ENCODE data around the gene SMU1. TPM values are rescaled to one million over a fixed set of nuclear protein-coding genes. Genes with fewer than 3 reads are reported as not detected.

SMU1 gene
- total RNA-seq, 1 experiment from 2014 or later, result 14.5 TPM

- no peak for DNase-seq
- Histone ChIP-seq H3K27me3 (ENCODE audit: insufficient read depth, low read depth) (no peaks in the 10 kb centered on the region), H4K20me1 (ENCODE audit: insufficient read depth) (no peaks in the 10 kb centered on the region), H3K36me3 (ENCODE audit: low read depth) (no peaks in the 10 kb centered on the region), H3K9me2 (ENCODE audit: insufficient read depth) (no peaks in the 10 kb centered on the region), H3K27ac (no peak overlapping the region), H3K4me1 (replicated peaks; ENCODE audit: insufficient read depth) (peaks cover 19% of the 10 kb centered on the region), H2AFZ (no peak overlapping the region), H3K79me2 (ENCODE audit: low read depth) (no peaks in the 10 kb centered on the region), H3F3A (ENCODE audit: insufficient read depth, low read depth) (peaks cover 6% of the 10 kb centered on the region; the same call in 1 of the 2 replicates), H3K4me3 (no peak overlapping the region), H3K4me2 (no peak overlapping the region), H3K9me3 (ENCODE audit: insufficient read depth, low read depth) (no peaks in the 10 kb centered on the region)
- intact Hi-C loops (cut with micrococcal nuclease; ENCODE audit: unreplicated experiment), result no loop called here
- TF ChIP-seq EZH2 (IDR thresholded peaks at IDR 0.05; ENCODE audit: low read depth), result no peak
- TF ChIP-seq, protein P1, sequence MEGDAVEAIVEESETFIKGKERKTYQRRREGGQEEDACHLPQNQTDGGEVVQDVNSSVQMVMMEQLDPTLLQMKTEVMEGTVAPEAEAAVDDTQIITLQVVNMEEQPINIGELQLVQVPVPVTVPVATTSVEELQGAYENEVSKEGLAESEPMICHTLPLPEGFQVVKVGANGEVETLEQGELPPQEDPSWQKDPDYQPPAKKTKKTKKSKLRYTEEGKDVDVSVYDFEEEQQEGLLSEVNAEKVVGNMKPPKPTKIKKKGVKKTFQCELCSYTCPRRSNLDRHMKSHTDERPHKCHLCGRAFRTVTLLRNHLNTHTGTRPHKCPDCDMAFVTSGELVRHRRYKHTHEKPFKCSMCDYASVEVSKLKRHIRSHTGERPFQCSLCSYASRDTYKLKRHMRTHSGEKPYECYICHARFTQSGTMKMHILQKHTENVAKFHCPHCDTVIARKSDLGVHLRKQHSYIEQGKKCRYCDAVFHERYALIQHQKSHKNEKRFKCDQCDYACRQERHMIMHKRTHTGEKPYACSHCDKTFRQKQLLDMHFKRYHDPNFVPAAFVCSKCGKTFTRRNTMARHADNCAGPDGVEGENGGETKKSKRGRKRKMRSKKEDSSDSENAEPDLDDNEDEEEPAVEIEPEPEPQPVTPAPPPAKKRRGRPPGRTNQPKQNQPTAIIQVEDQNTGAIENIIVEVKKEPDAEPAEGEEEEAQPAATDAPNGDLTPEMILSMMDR (conservative IDR thresholded peaks at IDR 0.05), result no peak
- ChIA-PET POLR2A (ENCODE audit: unreplicated experiment) (no interaction called here), CTCF (no interaction called here)
- no TSS peak for BruUV-seq (replicated peaks)
These were observed 35.2 kb upstream of the SMU1 start for GRCh38 chr9:33111631-33112030.

- DNase-seq, result no peak
- no TSS peak for BruUV-seq (replicated peaks)
- H3K4me2 ChIP-seq, result no peak overlapping the region
- no peaks in the 10 kb centered on the region for H3K9me3 ChIP-seq (ENCODE audit: insufficient read depth, low read depth)
- no peak overlapping the region for H2AFZ ChIP-seq
- no peaks in the 10 kb centered on the region for H3K79me2 ChIP-seq (ENCODE audit: low read depth)
- no peaks in the 10 kb centered on the region for H4K20me1 ChIP-seq (ENCODE audit: insufficient read depth)
- CTCF ChIA-PET, result no interaction called here
- H3K4me3 ChIP-seq, result no peak overlapping the region
- intact Hi-C loops (cut with micrococcal nuclease; ENCODE audit: unreplicated experiment), result no loop called here
- POLR2A ChIA-PET (ENCODE audit: unreplicated experiment), result no interaction called here
- H3K4me1 ChIP-seq (replicated peaks; ENCODE audit: insufficient read depth), result peaks cover 26% of the 10 kb centered on the region
- H3K9me2 ChIP-seq (ENCODE audit: insufficient read depth), result no peaks in the 10 kb centered on the region
- TF ChIP-seq, protein P1 (conservative IDR thresholded peaks at IDR 0.05), result no peak
- no peak for TF ChIP-seq EZH2 (IDR thresholded peaks at IDR 0.05; ENCODE audit: low read depth)
- no peak overlapping the region for H3K27ac ChIP-seq
- H3K36me3 ChIP-seq (ENCODE audit: low read depth), result no peaks in the 10 kb centered on the region
- no peaks in the 10 kb centered on the region for H3K27me3 ChIP-seq (ENCODE audit: insufficient read depth, low read depth)
- H3F3A ChIP-seq (ENCODE audit: insufficient read depth, low read depth), result peaks cover 6% of the 10 kb centered on the region; the same call in 1 of the 2 replicates
These were observed 34.2 kb upstream of the SMU1 start for GRCh38 chr9:33110686-33111085.

DNA sequence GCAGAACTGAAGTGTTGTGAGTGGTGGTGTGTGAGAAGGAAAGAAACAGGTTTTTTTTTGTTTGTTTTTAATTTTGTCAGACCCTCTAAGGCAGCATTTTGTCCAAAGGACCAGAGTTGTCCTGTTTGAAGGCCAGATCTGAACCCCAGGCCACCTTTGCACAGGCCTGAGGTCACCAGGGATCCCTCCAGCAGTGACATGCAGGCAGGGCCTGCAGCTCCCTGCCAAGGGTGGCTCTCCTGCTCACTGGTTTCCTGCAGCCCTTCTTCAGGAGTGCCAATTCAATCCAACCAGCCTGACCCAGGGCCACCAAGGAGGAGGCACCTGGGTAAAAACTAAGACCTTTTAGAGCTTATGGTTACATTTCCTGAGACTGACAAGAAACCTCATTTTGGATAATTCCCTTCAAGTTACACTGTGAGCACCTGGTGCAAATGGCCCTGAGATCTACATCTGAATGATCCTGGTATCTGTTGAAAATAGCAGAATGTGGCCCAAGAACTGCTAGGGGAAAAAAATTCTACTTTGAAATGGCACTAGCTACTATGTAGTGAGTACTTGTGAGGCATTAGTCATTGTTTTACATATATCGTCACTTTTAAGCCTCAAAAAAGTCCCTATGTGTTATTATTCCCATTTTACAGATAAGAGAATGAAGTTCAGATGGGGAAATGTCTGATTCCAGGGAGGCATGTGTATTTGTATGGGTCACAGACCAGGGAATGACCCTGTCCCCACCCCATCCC lies 33.5 kb upstream of the SMU1 start:
- Histone ChIP-seq H2AFZ (no peak overlapping the region), H3K27ac (no peak overlapping the region), H3K9me2 (ENCODE audit: insufficient read depth) (no peaks in the 10 kb centered on the region), H3K79me2 (ENCODE audit: low read depth) (no peaks in the 10 kb centered on the region), H4K20me1 (ENCODE audit: insufficient read depth) (no peaks in the 10 kb centered on the region), H3K4me1 (replicated peaks; ENCODE audit: insufficient read depth) (peaks cover 26% of the 10 kb centered on the region), H3F3A (ENCODE audit: insufficient read depth, low read depth) (peaks cover 6% of the 10 kb centered on the region; the same call in 1 of the 2 replicates), H3K36me3 (ENCODE audit: low read depth) (no peaks in the 10 kb centered on the region), H3K4me2 (no peak overlapping the region), H3K4me3 (no peak overlapping the region), H3K27me3 (ENCODE audit: insufficient read depth, low read depth) (no peaks in the 10 kb centered on the region), H3K9me3 (ENCODE audit: insufficient read depth, low read depth) (no peaks in the 10 kb centered on the region)
- DNase-seq, result no peak
- ChIA-PET POLR2A (ENCODE audit: unreplicated experiment) (no interaction called here), CTCF (no interaction called here)
- intact Hi-C loops (cut with micrococcal nuclease; ENCODE audit: unreplicated experiment), result no loop called here
- BruUV-seq (replicated peaks), result no TSS peak
- TF ChIP-seq EZH2 (IDR thresholded peaks at IDR 0.05; ENCODE audit: low read depth), result no peak
- TF ChIP-seq, protein P1 (conservative IDR thresholded peaks at IDR 0.05), result no peak

All from PC-9 (cell line).